GM21526 (cell line): ENCODE measurements around the gene GMCL2.
A peak's percentile ranks its signal among the peaks of the same experiment; 100 is the strongest.
"Not testable (repeated sequence)": the region's sequence is repeated elsewhere in the genome, so short reads cannot be mapped to it uniquely, and the experiment has no call there.

Source experiments
- ATAC-seq: cut with Tn5 transposase; IDR thresholded peaks from one replicate; pipeline ENCODE4 v1.9.1; 2021; ENCODE audit warnings: moderate library complexity; ENCODE audit not compliant: unreplicated experiment, low FRiP score

The GMCL2 gene

GRCh38 chr5:178207917-178208280 is 20.7 kb upstream of the GMCL2 start:
- no peak for ATAC-seq

GRCh38 chr5:178207183-178207916 is 20.2 kb upstream of the GMCL2 start:
- ATAC-seq = no peak

- no peak for ATAC-seq
Measured at GRCh38 chr5:178206166-178207101, 19.3 kb upstream of the GMCL2 start.

- ATAC-seq = no peak
Measured at GRCh38 chr5:178205749-178206047, 18.5 kb upstream of the GMCL2 start.

GRCh38 chr5:178204935-178205748 is 18.0 kb upstream of the GMCL2 start:
- ATAC-seq = peak; percentile 51

- ATAC-seq = peak; percentile 81
Measured at GRCh38 chr5:178204182-178204934, 17.2 kb upstream of the GMCL2 start, which contains the start of gene HNRNPAB. Gene HNRNPAB, plus strand, starts transcription at chr5:178204533. Its CDS starts 305 bp downstream, at chr5:178204838.

GRCh38 chr5:178203670-178204181 is 16.6 kb upstream of the GMCL2 start:
- peak; percentile 8 for ATAC-seq

- no peak for ATAC-seq
Measured at GRCh38 chr5:178202541-178202940, 15.4 kb upstream of the GMCL2 start.

- no peak for ATAC-seq
Measured at GRCh38 chr5:178201927-178202235, 14.7 kb upstream of the GMCL2 start.

GRCh38 chr5:178201221-178201926 is 14.2 kb upstream of the GMCL2 start:
- no peak for ATAC-seq

- ATAC-seq = no peak
Measured at GRCh38 chr5:178199581-178200434, 12.6 kb upstream of the GMCL2 start.

GRCh38 chr5:178198706-178199105 is 11.5 kb upstream of the GMCL2 start:
- ATAC-seq = no peak

- not testable (repeated sequence) for ATAC-seq
Measured at GRCh38 chr5:178198151-178198550, 11.0 kb upstream of the GMCL2 start.

- ATAC-seq = no peak
Measured at GRCh38 chr5:178196986-178197385, 9.8 kb upstream of the GMCL2 start.

GRCh38 chr5:178196281-178196812 is 9.2 kb upstream of the GMCL2 start:
- ATAC-seq = no peak

- ATAC-seq = no peak
Measured at GRCh38 chr5:178194026-178194425, 6.9 kb upstream of the GMCL2 start.

GRCh38 chr5:178193251-178193809 is 6.2 kb upstream of the GMCL2 start:
- no peak for ATAC-seq

GRCh38 chr5:178192787-178193186 is 5.6 kb upstream of the GMCL2 start:
- no peak for ATAC-seq
